ENCODE measurements around the gene WNT1.

The WNT1 gene

DNA sequence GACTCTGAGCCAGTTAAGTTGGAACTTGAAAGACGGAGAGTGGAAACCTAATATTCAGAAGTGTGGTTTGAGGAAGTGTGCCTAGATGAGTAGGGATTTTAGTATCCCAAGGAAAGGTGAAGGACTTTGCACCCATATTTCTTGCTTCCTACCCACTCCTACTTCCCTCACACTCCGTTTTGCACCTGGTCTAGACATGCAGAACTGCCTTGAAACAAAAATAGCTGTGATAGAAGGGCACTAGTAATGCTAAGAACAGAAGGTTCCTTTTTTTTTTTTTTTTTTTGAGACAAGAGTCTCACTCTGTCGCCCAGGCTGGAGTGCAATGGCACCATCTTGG lies 20.1 kb upstream of the WNT1 start:
- no peak for DNase-seq (ENCODE audit: low read depth, low spot score)
- peak overlapping the region; percentile 87 for H3K4me3 ChIP-seq (ENCODE audit: low read length)

DNA sequence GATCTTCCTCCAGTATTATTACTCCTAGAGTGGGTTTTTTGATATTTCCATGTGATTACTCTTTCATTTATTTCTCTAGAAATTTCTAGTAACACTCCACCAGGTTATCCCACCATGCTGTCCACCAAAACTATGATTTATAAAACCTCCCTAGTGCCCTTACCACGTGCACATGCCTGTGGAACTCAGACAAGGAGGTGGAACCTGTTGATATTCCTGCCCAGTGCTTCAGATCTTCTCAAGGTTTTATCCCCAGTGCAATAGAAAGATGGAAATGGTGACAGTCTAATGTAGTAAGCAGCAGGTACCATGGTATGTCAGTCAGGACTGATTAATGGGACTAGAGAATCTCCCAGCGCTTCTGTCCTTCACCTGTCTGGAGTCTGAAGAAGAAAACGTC lies 17.3 kb upstream of the WNT1 start:
- no peak overlapping the region for H3K4me3 ChIP-seq (ENCODE audit: low read length)
- no peak for DNase-seq (ENCODE audit: low read depth, low spot score)

DNA sequence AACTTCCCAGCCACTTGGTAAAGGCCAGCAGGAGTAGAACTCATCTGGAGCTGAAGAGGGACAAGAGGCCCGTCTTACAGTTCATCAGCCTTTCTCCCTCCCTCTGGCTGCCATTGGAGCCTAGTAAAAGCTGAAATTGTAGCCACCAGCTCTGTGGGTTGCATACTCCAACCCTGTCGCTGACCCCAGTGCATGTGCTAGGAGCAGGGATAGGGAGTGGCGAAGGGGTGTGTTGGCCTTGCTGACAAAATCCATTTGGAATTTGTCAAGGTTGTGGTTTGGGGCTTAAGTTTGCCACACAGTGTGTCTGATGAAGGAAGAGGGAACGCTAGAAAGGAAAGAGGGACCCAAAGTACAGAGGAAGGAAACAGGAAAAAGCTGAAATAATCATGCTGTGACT lies 16.8 kb upstream of the WNT1 start:
- no peak overlapping the region for H3K4me3 ChIP-seq (ENCODE audit: low read length)
- DNase-seq (ENCODE audit: low read depth, low spot score): no peak

DNA sequence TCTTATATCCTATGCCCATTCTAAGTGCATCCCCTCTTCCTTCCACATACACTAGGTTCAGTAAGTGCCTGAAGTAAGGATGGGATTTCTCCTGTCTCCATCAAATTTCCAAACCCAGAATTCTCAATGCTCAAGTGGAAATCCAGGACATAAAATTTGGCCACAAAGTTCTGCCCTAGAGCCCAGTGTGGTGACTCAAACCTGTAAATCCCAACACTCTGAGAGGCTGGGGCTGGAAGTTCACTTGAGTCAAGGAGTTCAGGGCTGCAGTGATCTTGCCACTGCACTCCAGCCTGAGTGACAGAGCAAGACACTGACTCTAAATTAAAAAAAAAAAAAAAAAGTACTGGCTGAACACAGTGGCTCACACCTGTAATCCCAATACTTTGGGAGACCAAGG lies 16.3 kb upstream of the WNT1 start:
- H3K4me3 ChIP-seq (ENCODE audit: low read length): no peak overlapping the region
- no peak for DNase-seq (ENCODE audit: low read depth, low spot score)

DNA sequence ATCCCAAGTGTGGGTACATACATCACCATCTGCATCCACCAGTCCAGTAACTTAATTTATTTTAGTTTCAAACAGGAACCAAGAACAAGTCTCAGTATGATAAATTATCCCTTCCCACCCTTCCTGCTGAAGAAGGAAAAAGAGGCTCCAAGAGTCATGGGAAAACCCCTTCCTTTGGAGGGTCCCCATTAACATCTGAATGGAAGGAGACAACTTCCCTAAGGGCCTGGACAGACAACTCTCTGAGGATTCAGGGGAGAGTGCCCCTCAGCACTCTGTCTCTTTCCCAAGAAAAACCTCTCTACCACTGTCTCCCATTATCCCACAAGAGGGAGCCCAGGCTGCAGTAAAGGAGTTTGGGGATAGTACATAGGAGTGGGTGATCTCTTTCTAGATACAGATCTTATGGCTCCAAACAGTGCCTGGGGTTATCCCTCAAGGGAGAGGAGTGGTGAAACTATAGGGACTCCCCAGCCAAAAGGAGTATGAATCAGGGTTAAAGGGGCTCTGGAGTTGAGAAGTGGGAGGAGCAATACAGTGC lies 12.8 kb upstream of the WNT1 start:
- H3K4me3 ChIP-seq (ENCODE audit: low read length): no peak overlapping the region
- no peak for DNase-seq (ENCODE audit: low read depth, low spot score)

DNA sequence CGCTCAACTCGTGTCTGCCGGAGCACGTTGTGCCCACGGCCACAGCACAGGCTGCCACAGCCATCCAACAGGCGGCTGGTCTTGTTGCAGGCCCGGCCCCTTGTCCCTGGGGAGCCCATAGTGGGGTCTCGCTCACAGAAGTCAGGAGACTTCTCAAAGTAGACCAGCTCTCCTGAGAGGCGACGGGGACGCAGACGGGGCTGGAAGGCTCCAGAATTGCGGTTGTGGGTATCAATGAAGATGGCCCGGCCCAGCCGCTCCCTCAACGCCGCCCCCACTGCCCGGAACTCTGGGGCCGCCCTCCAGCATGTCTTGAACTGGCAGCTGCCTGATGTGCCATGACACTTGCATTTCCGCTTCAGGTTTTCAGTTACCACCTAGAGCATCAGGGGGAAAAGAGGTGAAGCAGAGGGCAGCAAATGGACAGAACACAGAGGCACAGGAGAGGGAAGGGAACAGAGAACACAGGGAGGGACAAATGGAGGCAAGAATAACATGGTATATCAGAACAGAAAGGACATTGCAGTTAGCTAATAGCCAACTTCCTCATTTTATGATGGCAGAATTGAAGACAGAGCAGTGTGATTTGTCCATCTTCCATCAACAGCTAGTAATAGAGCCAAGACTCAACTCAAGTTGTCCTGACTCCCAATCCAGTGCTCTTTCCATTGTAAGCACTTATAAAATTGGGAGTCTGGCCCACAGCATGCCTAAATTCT lies 11.8 kb upstream of the WNT1 start:
- DNase-seq (ENCODE audit: low read depth, low spot score): no peak
- H3K4me3 ChIP-seq (ENCODE audit: low read length): no peak overlapping the region

DNA sequence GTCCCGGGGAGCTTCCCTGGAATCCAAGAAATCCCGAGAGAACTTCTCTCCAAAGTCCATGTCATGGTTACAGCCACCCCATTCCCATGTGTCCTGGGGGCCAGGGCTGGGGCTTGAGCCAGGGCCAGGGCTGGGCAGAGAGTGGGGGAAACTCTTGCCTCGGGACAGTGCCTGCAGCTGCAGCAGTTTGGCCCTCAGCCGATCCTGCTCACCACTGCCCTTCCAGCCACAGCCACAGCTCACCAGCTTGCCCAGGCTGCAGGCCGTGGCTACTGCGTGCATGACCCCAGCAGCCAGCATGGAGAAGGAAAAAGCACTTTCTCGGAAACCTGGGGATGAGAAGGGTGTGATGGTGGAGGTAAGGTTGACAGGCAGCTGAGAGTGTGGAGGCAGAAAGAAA lies 10.1 kb upstream of the WNT1 start:
- DNase-seq (ENCODE audit: low read depth, low spot score): no peak
- no peak overlapping the region for H3K4me3 ChIP-seq (ENCODE audit: low read length)

DNA sequence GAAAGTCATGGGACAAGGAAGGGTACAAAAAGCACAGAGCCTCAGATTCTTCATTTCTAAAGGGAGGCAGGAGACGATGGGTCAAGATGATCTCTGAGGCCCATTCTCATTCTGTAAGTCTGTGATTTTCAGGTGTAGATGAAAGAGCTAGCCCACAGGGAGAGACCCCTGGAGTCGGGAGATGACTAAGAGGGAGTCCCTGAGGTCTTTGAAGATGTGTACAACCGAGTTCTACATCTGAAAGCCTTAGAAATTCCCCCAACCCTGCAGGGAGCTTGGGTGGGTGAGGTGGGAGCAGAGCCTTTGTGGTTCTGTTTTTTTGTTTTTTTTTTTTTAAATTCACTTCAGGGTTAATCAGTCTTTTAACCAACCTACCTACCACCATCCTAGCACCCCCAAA lies 9.7 kb upstream of the WNT1 start:
- no peak for DNase-seq (ENCODE audit: low read depth, low spot score)
- no peak overlapping the region for H3K4me3 ChIP-seq (ENCODE audit: low read length)

DNA sequence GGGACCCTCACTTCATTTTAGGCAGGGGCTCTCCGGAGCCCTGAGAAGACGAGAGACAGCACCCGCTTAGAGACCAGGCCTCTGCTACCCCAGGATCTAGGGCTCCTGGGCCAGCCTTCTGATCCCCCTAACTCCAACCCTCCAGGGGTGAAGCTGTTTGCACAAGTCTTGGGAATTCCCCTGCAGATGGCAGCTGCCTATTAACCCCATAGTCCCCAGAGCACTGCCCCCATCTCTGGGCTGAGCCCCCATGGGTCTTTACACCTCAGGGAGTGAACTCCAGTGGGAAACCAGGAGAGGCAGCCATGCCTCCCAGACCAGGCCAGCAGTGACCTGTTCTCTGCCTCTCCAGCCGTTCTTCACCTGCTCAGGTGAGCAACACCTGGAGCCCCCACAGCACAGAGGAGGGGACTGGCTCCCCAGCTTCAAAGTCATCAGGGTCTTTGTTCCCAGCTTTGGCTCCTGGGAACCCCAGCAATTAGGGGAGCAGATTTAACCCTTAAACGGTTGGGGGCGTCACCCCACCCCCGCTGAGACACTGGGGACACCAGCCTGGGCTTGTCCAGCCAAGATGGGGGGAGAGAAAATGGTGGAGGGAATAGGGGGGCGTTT lies 8.9 kb upstream of the WNT1 start:
- DNase-seq (ENCODE audit: low read depth, low spot score): no peak
- H3K4me3 ChIP-seq (ENCODE audit: low read length): no peak overlapping the region

DNA sequence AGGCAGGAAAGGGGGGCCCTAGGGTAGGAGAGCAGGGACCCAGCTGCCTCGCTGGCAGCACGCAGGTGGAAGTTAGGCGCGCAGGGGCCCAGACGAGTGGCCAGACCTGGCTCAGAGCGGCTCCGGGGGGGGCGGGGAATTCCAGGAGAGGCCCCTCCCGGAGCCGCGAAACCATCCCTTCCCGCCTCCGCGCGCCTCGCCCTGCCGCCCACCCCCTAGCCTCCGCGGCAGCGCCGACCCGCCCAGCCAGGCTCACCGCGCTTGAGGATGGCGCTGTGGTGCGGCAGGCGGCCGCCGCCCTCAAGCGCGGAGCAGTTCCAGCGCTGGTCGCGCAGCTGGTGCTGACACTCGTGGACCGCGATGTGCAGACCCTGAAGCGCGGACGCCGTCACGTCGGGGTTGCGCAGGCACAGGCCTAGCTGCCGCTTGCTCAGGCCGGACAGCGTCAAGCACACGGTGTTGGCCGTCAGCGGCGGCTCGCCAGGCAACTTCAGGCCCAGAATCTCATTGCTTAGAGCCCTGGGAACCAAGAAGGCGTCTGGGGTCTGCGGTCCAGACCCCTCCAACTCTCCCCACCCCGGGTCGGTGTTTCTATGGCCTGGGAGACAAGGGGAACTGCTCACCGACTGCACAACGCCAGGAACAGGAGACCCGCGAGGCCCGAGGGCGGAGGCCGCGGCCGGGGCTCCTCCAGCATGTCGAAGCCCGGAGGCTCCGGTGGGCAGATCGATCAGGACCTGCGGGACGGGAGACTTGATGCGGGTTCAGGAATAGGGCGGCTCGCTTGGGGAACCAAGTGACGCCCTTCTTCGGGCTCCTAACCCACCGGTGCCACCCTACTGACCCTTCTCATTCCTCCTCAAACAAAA lies 8.1 kb upstream of the WNT1 start:
- H3K4me3 ChIP-seq (ENCODE audit: low read length): no peak overlapping the region
- no peak for DNase-seq (ENCODE audit: low read depth, low spot score)

DNA sequence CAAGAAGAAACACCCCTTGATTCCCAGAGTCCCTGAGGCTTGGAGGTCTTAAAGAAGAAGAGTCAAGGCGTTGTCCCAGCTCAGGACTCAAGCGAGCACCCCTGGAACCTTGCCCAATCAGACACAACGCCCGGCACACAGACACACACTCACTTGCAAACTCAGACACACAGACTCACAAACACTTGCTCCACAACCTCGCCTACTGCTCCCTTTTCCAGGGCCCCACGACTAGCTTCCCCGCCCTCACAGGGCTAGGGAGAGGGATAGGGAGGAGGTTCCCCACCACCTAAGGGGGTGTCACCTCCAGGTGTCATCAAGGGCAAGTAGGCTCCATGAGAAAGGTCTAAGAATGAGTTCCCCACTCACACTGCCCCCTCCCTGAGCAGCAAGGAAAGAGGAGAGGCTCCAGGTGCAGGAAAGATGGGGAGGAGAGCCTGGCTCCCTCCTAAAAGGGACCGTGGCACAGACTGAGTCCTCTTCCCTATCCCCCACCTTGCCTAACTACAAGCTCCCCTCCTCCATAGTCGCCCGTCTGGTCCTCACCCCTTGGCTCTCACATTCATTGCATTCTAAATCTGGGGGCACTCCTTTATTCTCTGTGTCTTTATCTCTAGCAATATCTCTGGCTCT lies 7.3 kb upstream of the WNT1 start:
- no peak for DNase-seq (ENCODE audit: low read depth, low spot score)
- H3K4me3 ChIP-seq (ENCODE audit: low read length): peak overlapping the region; percentile 39

DNA sequence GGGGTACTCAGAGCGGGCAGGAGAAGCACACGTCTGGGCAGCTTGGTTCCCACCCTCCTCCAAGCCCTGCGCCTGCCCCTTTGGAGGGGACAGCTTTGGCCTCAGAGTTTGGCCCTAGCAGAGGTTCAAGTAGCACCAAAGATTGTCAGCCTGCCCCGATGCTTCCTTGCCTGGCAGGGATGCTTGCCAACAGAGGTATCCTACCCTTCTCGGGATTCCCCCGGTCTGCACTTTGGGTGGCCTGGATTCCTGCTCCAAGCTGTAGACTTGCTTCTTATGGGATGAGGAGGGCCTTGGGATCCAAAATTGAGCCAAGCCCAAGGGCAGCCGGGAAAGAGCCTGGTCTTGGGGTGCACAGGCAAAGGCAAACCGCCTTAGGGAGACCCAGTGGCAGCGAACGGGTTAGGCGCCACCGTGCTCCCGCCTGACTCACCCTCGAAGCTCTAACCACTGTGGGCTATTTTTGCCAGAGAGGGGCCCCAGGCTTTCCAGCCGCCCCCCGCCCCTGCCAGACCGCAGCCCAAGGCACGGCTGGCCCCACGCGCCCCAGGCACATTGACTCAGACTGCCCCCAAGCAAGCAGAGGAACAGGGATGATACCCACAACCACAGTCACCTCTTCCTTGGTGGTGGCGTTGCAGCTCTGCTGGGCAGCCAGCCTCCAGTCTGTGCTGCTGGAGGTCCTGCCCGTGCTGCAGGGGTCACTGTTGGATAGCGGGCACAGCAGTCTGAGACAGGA lies 5.7 kb upstream of the WNT1 start:
- DNase-seq (ENCODE audit: low read depth, low spot score): no peak
- no peak overlapping the region for H3K4me3 ChIP-seq (ENCODE audit: low read length)

DNA sequence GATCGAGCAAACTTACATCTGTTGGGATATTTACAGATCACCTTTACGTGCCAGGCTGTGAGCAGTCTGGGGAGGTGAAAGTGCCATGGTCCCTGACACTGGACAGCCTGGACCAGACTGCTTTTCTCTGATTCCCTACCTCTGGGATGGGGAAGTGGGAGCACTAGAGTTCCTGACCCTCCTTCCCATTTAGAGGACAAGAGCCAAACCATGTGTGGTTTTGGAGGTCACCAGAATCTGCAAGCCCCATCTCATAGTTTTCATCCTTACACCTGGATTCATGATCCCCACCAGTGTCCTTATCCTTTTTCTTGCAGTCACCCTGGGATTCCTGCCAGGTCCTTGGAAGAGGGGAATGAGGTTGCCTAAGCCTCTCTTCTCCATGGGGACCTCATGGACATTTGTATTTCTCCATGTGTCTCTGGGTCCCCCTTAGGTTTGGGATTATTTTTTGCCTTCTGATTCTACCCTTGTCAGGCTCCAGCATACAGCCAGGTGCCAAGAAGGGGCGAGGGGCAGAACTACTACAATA lies 5.1 kb upstream of the WNT1 start:
- H3K4me3 ChIP-seq (ENCODE audit: low read length): no peak overlapping the region
- no peak for DNase-seq (ENCODE audit: low read depth, low spot score)

DNA sequence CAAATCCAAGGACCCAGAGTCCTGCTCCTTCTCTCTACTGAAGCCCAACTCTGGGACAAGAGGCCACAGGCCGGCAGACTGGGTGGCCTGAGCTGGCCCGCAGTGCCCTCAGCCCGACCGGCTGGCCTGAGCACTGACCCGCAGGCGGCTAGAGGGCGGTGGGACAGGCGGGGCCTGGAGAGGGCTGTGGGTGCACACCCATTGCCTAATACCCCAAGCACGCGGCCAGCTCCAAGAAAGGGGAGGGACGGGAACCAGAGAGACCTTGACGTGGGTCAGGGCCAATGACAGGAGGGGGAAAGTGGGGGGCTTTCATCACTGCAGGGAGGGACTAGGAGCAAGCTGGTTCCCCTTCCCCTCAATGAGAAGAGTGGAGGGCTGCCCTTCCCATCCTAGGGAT lies 4.6 kb upstream of the WNT1 start:
- no peak overlapping the region for H3K4me3 ChIP-seq (ENCODE audit: low read length)
- DNase-seq (ENCODE audit: low read depth, low spot score): no peak

DNA sequence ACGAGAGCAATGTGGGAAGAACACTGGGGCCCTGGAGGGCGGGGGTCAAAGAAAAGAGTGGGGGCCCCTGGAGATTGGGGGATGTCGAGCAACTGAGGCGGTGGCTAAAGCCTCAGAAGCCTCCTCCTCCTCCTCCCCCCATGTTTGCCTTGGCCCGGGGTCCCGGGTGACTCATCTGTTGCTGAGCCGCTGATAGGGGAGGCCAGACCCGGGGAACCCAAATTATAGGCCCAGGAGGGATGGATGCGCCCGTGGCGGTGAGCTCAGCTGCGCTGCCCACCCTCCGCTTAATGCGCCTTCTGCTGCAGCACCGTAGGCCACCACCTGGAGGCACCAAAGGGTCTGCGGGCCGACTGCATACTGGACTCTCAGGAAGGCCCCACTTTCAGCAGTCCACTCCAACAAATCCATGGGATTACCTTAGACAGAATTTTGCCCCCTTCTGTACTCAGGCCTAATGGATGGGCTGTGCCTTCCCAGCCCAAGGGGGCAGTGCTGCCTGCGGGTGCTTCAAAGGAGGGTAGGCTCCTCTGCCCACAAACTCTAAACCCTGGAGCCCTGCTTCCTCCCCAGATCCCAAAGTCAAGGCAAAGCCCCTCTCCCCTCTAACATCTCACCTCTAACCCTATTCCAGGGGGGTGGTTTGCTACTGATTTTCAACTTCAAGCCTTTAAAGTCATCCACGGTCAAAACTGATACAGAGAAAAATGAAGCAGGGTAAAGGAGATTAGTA lies 4.0 kb upstream of the WNT1 start:
- DNase-seq (ENCODE audit: low read depth, low spot score): no peak
- no peak overlapping the region for H3K4me3 ChIP-seq (ENCODE audit: low read length)

DNA sequence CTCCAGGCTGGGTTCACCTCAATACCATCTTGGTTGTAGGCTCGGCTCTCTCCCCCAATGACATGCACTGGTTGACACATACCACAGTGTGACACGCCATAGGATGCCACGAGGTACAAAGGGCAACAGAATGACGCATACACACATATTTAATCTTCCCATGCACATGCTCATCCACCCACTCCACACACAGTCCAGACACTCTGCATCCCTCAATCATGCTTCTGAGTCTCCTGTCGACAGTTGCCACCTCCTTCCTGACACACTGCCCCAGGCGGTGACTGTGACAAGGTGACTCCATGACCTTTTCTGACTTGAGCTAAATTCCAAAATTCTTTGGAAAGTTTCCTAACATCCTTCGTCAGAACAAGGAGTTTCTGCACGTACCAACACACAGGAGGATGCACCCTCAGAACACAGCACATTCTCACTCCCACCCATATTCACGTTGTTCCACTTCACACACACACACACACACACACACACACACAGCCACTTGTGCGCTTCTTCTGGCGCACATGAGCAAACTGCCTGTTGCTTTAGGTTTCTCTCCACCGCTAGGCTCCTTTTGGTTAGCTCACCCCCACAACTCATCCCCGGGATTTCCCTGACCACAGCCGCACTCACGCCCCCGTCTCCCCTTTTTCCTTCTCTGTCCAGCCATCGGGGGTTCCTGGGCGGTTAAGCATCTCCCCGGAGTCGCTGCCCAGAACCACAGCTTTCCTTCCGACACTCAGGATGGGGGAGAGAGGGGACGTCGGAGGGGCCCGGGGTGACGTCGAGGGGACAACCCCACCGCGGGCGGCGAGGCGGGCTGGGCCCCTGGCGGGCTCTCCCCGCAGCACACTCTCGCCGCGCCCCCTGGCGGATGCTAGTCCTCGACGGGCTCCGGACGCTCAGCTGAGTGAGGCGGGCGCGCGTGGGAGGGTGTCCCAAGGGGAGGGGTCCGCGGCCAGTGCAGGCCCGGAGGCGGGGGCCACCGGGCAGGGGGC lies 536 bp upstream of the WNT1 start:
- H3K4me3 ChIP-seq (ENCODE audit: low read length): no peak overlapping the region
- DNase-seq (ENCODE audit: low read depth, low spot score): peak; percentile 29

Data from Jurkat, Clone E6-1 (cell line).